Measurements from ENCODE around the gene CFTR.
"Not testable (repeated sequence)": the region's sequence is repeated elsewhere in the genome, so short reads cannot be mapped to it uniquely, and the experiment has no call there.

The CFTR gene

DNA sequence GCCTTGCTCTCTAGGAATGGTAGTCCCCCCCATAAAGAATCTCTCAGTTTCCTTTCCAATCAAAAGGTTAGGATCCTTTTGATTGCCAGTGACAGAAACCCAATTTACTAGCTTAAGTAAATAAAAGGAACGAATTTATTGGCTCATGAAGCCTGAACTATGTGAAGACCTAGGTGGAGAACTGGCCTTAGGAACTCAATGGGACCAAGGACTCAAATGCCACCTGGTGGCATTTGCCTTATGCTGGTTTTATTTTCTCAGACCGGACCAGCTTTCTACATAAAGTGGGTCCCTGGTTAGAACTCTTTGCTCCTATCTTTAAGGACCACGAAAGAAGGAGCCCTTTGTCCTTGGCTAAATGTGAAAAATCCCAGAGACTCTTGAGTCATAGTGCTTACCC is 25.4 kb downstream of the CFTR start:
- no peak for DNase-seq

DNA sequence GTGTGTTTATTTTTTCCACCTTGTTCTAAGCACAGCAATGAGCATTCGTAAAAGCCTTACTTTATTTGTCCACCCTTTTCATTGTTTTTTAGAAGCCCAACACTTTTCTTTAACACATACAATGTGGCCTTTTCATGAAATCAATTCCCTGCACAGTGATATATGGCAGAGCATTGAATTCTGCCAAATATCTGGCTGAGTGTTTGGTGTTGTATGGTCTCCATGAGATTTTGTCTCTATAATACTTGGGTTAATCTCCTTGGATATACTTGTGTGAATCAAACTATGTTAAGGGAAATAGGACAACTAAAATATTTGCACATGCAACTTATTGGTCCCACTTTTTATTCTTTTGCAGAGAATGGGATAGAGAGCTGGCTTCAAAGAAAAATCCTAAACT is 28.9 kb downstream of the CFTR start:
- DNase-seq = no peak

DNA sequence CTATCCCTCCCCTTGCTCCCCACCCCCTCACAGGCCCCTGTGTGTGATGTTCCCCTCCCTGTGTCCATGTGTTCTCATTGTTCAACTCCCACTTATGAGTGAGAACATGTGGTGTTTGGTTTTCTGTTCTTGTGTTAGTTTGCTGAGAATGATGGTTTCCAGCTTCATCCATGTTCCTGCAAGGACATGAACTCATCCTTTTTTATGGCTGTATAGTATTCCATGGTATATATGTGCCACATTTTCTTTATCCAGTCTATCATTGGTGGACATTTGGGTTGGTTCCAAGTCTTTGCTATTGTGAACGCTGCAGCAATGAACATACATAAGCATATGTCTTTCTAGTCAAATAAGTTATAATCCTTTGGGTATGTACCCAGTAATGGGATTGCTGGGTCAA is 37.4 kb downstream of the CFTR start:
- not testable (repeated sequence) for DNase-seq

DNA sequence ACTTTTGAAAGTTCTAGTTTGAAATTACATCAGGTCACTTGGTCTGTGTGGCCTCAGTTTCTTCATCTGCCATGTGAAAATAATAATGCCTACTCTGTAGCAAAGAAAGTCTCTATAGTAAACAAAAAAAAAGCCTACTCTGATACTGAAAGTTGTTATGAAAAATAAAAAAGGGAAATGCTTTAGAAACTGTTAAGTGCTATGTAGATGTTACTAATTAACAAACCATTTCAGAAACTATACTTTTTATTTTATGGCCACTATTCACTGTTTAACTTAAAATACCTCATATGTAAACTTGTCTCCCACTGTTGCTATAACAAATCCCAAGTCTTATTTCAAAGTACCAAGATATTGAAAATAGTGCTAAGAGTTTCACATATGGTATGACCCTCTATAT is 50.6 kb downstream of the CFTR start:
- DNase-seq = no peak

GRCh38 chr7:117531595-117532244 is 51.9 kb downstream of the CFTR start:
- DNase-seq = no peak

DNA sequence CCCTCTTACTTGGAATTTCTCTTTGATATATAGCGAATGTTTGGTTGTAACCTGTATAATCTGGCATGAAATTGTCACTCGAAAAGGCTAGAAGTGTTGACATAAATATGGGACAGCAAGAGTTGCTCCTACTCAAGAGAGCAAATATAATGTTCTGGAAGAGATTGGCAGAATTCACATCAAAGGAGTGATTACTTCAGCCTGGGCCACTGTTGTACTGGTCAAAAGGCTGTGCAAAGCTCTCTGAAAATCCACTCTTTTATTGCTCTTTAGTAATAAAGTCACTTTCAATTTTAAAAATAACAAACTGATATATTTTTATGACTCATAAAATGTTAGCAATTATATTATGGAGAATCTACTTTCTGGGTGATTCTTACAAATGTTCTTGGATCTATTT is 58.2 kb downstream of the CFTR start:
- no peak for DNase-seq

- no peak for DNase-seq
Observed at GRCh38 chr7:117544061-117544460, 64.2 kb downstream of the CFTR start.

- no peak for DNase-seq
Observed at GRCh38 chr7:117548035-117548434, 68.2 kb downstream of the CFTR start.

DNA sequence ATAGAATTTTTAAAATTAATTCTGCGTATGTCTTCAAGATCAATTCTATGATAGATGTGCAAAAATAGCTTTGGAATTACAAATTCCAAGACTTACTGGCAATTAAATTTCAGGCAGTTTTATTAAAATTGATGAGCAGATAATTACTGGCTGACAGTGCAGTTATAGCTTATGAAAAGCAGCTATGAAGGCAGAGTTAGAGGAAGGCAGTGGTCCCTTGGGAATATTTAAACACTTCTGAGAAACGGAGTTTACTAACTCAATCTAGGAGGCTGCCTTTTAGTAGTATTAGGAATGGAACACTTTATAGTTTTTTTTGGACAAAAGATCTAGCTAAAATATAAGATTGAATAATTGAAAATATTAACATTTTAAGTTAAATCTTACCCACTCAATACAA is 70.8 kb downstream of the CFTR start:
- no peak for DNase-seq

- DNase-seq = no peak
Observed at GRCh38 chr7:117552660-117553059, 72.8 kb downstream of the CFTR start.

DNA sequence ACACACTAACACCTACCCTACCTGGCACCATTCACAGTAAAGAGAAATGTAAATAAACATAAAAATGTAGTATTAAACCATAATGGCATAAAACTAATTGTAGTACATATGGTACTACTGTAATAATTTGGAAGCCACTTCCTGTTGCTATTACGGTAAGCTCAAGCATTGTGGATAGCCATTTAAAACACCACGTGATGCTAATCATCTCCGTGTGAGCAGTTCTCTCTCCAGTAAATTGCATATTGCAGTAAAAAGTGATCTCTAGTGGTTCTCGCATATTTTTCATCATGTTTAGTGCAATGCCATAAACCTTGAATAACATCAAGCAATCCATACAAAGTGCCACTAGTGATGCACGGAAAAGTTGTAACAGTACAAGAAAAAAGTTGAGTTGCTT is 75.4 kb downstream of the CFTR start:
- no peak for DNase-seq

- no peak for DNase-seq
Observed at GRCh38 chr7:117559391-117559790, 79.6 kb downstream of the CFTR start.

- no peak for DNase-seq
Observed at GRCh38 chr7:117560030-117560429, 80.2 kb downstream of the CFTR start.

DNA sequence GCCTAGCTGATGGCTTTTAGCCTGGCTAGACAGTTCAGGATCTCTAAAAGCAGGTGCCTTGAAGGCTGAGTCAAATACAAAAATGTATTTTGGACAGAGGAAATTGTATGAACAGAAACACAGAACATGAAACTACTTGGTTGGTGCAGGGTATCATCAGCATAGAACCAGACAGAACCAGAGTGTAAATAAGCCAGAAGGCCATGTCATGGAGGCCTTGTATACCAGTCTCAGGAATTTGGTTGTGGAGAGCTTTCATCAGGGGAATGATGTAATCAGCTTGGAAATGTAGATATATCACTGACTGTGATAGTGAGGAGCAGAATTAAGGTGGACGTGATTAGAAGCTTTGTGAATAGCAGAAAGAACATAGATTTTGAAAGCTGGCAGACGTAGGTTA is 82.9 kb downstream of the CFTR start:
- DNase-seq = no peak

DNA sequence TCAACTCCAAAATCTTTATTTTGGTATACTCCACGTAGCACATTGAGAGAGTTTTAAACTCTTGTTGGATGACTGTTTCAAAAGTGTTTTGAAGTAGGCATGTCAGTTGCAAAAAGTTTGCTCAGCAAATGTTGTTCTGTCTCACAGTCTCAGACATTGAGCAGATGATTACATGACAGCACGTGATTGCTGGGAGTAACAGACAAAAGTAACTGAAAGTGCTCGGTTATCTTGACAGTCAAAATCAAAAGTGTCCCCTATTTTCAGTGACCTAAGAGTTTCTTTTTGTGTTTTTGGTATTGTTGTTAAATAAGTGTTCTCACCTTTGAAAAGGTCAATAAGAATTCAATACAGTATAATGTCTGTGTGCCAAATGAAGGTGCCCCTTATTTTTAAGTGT is 84.3 kb downstream of the CFTR start:
- no peak for DNase-seq

DNA sequence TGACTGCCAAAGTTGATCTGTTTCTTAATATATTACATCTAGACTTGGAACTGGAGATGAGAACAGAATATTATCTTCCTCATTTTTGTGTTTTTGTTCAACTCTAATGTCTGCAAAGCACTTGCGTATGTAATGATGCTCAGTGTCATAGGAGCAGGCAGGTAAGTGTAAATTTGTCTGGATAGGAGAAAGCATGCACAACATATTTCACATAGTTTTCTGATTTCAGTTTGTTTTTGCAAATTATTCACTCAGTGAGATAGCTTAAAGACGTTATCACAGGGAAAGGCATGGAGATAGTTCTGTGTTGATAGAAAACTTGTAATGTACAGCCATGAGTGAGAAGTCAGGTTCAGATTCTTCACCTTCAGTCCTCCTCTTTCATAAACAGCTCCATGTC is 84.8 kb downstream of the CFTR start:
- no peak for DNase-seq

GRCh38 chr7:117565226-117565625 is 85.4 kb downstream of the CFTR start:
- DNase-seq = no peak

- no peak for DNase-seq
Observed at GRCh38 chr7:117567781-117568180, 88.0 kb downstream of the CFTR start.

GRCh38 chr7:117572856-117573620 is 93.2 kb downstream of the CFTR start:
- DNase-seq = no peak

DNA sequence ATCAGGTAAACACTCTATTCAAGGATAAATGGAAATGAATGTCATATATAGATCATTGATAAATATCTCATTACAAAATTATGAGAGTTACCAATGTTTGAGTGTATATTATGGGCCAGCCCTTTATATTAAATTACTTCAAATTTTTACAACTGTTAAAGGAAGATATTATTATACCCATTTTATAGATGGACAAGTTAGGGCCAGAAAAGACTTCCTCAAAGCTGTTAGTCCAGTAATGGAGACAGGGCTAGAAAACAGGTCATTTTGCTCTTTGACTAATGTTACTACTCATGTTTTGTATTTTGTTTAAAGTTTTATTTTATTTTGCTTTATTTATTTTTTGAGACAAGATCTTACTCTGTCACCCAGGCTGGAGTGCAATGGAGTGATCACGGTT is 101.6 kb downstream of the CFTR start:
- no peak for DNase-seq

- DNase-seq = no peak
Observed at GRCh38 chr7:117582219-117582704, 102.4 kb downstream of the CFTR start.

- no peak for DNase-seq
Observed at GRCh38 chr7:117587931-117588330, 108.1 kb downstream of the CFTR start.

DNA sequence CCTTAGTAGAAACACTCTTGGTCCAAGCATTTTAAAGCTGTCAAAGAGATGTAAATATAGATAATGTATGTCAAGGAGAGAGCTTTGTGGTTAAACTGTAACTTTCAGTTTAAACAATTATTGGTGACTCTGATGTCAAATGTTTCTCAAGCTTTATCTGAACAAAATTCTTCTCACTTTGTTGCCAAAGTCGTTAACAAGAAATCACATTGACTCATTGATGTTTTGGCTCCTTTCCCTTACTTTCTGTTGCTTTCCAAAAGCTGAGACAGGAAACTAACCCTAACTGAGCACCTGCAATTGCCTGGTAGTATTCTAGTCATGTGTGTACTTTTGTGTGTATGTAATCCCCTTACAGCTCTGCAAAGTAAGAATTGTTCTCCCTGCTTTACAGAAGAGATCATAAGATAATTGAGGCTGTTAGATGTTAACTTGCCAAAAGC is 108.5 kb downstream of the CFTR start:
- DNase-seq = no peak

DNA sequence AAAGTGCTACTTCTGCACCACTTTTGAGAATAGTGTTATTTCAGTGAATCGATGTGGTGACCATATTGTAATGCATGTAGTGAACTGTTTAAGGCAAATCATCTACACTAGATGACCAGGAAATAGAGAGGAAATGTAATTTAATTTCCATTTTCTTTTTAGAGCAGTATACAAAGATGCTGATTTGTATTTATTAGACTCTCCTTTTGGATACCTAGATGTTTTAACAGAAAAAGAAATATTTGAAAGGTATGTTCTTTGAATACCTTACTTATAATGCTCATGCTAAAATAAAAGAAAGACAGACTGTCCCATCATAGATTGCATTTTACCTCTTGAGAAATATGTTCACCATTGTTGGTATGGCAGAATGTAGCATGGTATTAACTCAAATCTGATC is 110.4 kb downstream of the CFTR start:
- DNase-seq = no peak

Data from hematopoietic multipotent progenitor cell treated with erythropoietin and hydrocortisone succinate and interleukin-3 and kit ligand, for 8 days (in vitro differentiated cells).